DOHH2 (cell line): ENCODE results near the gene POLR1F.

Experiments
- H3F3A ChIP-seq: fragments of 200-600 bp; sonication (generic), shearing (Covaris generic); 2 replicates; pipeline ENCODE4 v1.6.0; 2016; ENCODE audit warnings: antibody characterized with exemption, mild to moderate bottlenecking; ENCODE audit not compliant: control insufficient read depth, insufficient read depth
- H3K27ac ChIP-seq: fragments of 200-600 bp; sonication (generic); 2 replicates; pipeline ENCODE4 v1.5.1; 2014; ENCODE audit warnings: low read depth, mild to moderate bottlenecking, low read length, moderate library complexity
- H3K27me3 ChIP-seq: fragments of 200-600 bp; sonication (generic); 2 replicates; pipeline ENCODE4 v1.6.1; 2014; ENCODE audit warnings: mild to moderate bottlenecking, low read length, mixed read lengths; ENCODE audit not compliant: control insufficient read depth
- H3K36me3 ChIP-seq: fragments of 200-600 bp; sonication (generic); 2 replicates; pipeline ENCODE4 v1.6.1; 2014; ENCODE audit warnings: mild to moderate bottlenecking, low read length, moderate library complexity, mixed read lengths; ENCODE audit not compliant: control insufficient read depth
- H3K4me1 ChIP-seq: fragments of 200-600 bp; sonication (generic); 2 replicates; pipeline ENCODE4 v1.6.1; 2014; ENCODE audit warnings: mild to moderate bottlenecking, low read length, mixed read lengths; ENCODE audit not compliant: control insufficient read depth
- H3K4me2 ChIP-seq: fragments of 200-600 bp; sonication (generic); 2 replicates; pipeline ENCODE4 v1.6.0; 2014; ENCODE audit warnings: mild to moderate bottlenecking, low read length, moderate library complexity
- H3K4me3 ChIP-seq: fragments of 200-600 bp; sonication (generic); 2 replicates; pipeline ENCODE4 v1.5.1; 2014; ENCODE audit warnings: mild to moderate bottlenecking, low read length, mixed read lengths
- H3K79me2 ChIP-seq: fragments of 200-600 bp; sonication (generic); 2 replicates; pipeline ENCODE4 v1.6.1; 2014; ENCODE audit warnings: mild to moderate bottlenecking, low read length, mixed read lengths; ENCODE audit not compliant: control insufficient read depth
- H3K9me2 ChIP-seq: fragments of 200-600 bp; sonication (generic); replicated peaks from 2 replicates; pipeline ENCODE4 v1.6.1; 2014; ENCODE audit warnings: mild to moderate bottlenecking, low read length, mixed read lengths; ENCODE audit not compliant: control insufficient read depth
- H3K9me3 ChIP-seq: fragments of 200-600 bp; sonication (generic); 2 replicates; pipeline ENCODE4 v1.6.1; 2014; ENCODE audit warnings: antibody characterized with exemption, low read length, mixed read lengths; ENCODE audit not compliant: control insufficient read depth, insufficient read depth
- H4K20me1 ChIP-seq: fragments of 200-600 bp; sonication (generic); 2 replicates; pipeline ENCODE4 v1.6.0; 2014; ENCODE audit warnings: low read depth, mild to moderate bottlenecking, antibody characterized with exemption, low read length, moderate library complexity; ENCODE audit not compliant: control insufficient read depth, insufficient read depth
- EZH2phosphoT487 ChIP-seq: fragments of 200-600 bp; sonication (generic); IDR thresholded peaks from 2 replicates; pipeline ENCODE4 v1.6.1; 2017; ENCODE audit warnings: borderline replicate concordance, mild to moderate bottlenecking, antibody characterized with exemption, low read length, moderate library complexity, mixed read lengths
- TF ChIP-seq, protein P1 (sequence below): fragments of 200-600 bp; sonication (generic); IDR thresholded peaks from one replicate; pipeline ENCODE4 v1.5.1; 2014; ENCODE audit warnings: antibody characterized with exemption, mild to moderate bottlenecking, low read depth, low read length; ENCODE audit not compliant: poor library complexity, severe bottlenecking

Gene POLR1F

DNA sequence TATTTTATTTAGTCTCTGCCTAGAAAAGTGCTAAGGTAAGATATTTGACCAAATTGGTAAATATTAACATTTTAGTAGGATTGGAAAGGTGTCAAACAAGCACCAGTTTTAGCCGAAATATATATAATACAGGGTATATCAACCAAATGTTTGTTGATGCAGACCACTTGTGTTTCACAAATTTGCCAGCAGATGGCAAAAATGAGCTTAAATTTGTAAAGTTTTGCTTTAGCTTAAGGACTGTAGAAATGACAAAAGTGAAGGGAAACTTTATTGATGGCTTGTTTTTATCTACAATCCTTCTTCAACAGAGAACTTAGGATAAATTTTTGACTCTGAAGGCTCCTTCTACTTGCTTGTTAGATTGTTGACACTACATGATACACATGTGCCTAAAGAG lies 4.8 kb upstream of the POLR1F start:
- Histone ChIP-seq H3K79me2 (peaks cover 2% of the 10 kb centered on the region), H3K4me2 (no peak overlapping the region), H3K36me3 (peaks cover under 1% of the 10 kb centered on the region; the same call in 1 of the 2 replicates), H3K4me3 (no peak overlapping the region), H3F3A (no peaks in the 10 kb centered on the region), H3K4me1 (peaks cover 8% of the 10 kb centered on the region), H4K20me1 (no peaks in the 10 kb centered on the region), H3K27me3 (0 out of 2 replicates have a peak, but pooled peaks cover 6% of the 10 kb centered on the region), H3K9me3 (no peaks in the 10 kb centered on the region), H3K27ac (no peak overlapping the region), H3K9me2 (no peaks in the 10 kb centered on the region)
- TF ChIP-seq, protein P1, sequence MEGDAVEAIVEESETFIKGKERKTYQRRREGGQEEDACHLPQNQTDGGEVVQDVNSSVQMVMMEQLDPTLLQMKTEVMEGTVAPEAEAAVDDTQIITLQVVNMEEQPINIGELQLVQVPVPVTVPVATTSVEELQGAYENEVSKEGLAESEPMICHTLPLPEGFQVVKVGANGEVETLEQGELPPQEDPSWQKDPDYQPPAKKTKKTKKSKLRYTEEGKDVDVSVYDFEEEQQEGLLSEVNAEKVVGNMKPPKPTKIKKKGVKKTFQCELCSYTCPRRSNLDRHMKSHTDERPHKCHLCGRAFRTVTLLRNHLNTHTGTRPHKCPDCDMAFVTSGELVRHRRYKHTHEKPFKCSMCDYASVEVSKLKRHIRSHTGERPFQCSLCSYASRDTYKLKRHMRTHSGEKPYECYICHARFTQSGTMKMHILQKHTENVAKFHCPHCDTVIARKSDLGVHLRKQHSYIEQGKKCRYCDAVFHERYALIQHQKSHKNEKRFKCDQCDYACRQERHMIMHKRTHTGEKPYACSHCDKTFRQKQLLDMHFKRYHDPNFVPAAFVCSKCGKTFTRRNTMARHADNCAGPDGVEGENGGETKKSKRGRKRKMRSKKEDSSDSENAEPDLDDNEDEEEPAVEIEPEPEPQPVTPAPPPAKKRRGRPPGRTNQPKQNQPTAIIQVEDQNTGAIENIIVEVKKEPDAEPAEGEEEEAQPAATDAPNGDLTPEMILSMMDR: peak; percentile 77
- no peak for TF ChIP-seq EZH2phosphoT487

DNA sequence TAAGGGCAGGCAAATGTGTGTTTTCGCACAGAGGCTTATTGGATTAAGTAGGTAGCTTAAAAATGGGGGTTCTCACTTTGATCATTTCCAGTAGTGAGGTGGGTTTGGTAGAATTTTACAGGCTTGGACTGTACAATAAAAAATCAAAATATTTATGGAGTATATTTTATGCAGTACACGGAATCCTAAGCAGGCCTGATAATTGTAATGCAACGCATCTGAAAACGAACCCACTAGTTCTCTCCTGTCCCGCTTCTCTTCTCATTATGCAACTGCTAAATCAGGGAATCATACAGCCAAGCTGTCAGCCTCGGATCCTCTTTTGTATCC lies 377 bp upstream of the POLR1F start:
- no peaks in the 10 kb centered on the region for H3K9me2 ChIP-seq
- H3K36me3 ChIP-seq: peaks cover 11% of the 10 kb centered on the region
- no peak for TF ChIP-seq EZH2phosphoT487
- TF ChIP-seq, protein P1: no peak
- peak overlapping the region; percentile 51 for H3K4me2 ChIP-seq
- H3K27ac ChIP-seq: no peak overlapping the region
- H3K4me3 ChIP-seq: peak overlapping the region; percentile 96; the same call in 1 of the 2 replicates
- peaks cover 16% of the 10 kb centered on the region for H4K20me1 ChIP-seq
- H3K4me1 ChIP-seq: peaks cover 23% of the 10 kb centered on the region
- no peaks in the 10 kb centered on the region for H3F3A ChIP-seq
- no peaks in the 10 kb centered on the region for H3K27me3 ChIP-seq
- H3K79me2 ChIP-seq: peaks cover 46% of the 10 kb centered on the region
- no peaks in the 10 kb centered on the region for H3K9me3 ChIP-seq

DNA sequence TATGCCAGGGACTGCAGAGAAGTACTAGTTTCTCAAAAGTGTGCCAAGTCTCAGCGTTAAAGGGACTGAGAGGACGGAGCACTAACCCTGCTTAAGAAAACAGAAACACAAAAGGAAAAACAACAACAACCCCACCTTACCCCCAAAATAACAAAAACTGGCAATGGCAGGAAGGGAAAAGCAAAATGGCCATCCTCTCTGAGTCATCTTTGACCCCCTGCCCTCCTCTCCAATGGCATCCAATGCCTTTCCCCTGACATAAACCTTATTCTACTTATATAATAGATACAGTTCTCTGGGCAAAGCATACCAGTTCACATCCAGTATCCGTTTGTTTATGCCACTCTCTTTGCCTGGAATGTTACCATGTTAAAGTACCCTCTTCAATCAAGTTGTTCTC lies 1.6 kb downstream of the POLR1F start:
- Histone ChIP-seq H3K79me2 (peaks cover 65% of the 10 kb centered on the region), H3K4me3 (peak overlapping the region; percentile 96), H3K4me1 (peaks cover 23% of the 10 kb centered on the region), H3K9me2 (no peaks in the 10 kb centered on the region), H3K27me3 (no peaks in the 10 kb centered on the region), H3K4me2 (peak overlapping the region; percentile 85), H4K20me1 (peaks cover 16% of the 10 kb centered on the region), H3K9me3 (no peaks in the 10 kb centered on the region), H3K27ac (no peak overlapping the region), H3K36me3 (peaks cover 31% of the 10 kb centered on the region), H3F3A (no peaks in the 10 kb centered on the region)
- no peak for TF ChIP-seq EZH2phosphoT487
- TF ChIP-seq, protein P1: no peak
